CD4-positive, alpha-beta memory T cell (primary cell): ENCODE results near the gene NPAS1. TPM values are rescaled to one million over a fixed set of nuclear protein-coding genes. Genes with fewer than 3 reads are reported as not detected.

Experiments
- polyA plus RNA-seq, 2 donors: library from polyadenylated mRNA; unstranded; fragments of 300-500 nt; fragmentation: Illumina TruSeq; gene quantifications; one replicate each; pipeline ENCODE4 v1.2.3, GENCODE V29; 2021
- total RNA-seq, 2 experiments: library from RNA; stranded (reverse); gene quantifications; one replicate each; pipeline ENCODE4 v1.2.3, GENCODE V29; 2021

Gene NPAS1
- total and polyA plus RNA-seq, 4 experiments from 2014 or later = 0.35 to 0.64 TPM; not detected in 2

Other genes starting within 250 kb of the NPAS1 start
- 10 to 100 TPM; 20.3 TPM for gene SLC1A5, start 231.2 kb upstream of the NPAS1 start, total RNA-seq
- gene SLC1A5, start 231.2 kb upstream of the NPAS1 start, polyA plus RNA-seq = 10 to 100 TPM in 1 of 2 donors, 1 to 10 TPM in 1; 7.2 to 22.1 TPM
- gene AP2S1, start 169.0 kb upstream of the NPAS1 start, total RNA-seq = 10 to 100 TPM; 40.7 to 42.1 TPM
- gene AP2S1, start 169.0 kb upstream of the NPAS1 start, polyA plus RNA-seq = 10 to 100 TPM; 62.4 to 67.6 TPM
- 10 to 100 TPM; 47.5 to 49.0 TPM for gene ARHGAP35, start 158.8 kb upstream of the NPAS1 start, total RNA-seq
- 10 to 100 TPM in 1 of 2 donors, 1 to 10 TPM in 1; 1.1 to 10.6 TPM for gene ARHGAP35, start 158.8 kb upstream of the NPAS1 start, polyA plus RNA-seq
- 10 to 100 TPM; 34.1 to 36.0 TPM for gene TMEM160, start 28.8 kb downstream of the NPAS1 start, total RNA-seq
- gene TMEM160, start 28.8 kb downstream of the NPAS1 start, polyA plus RNA-seq = 100 to 1,000 TPM; 112 to 133 TPM
- 10 to 100 TPM; 74.8 to 75.7 TPM for gene ZC3H4, start 93.9 kb downstream of the NPAS1 start, total RNA-seq
- 1 to 10 TPM in 1 of 2 donors, under 1 TPM in 1; 0.33 to 3.4 TPM for gene ZC3H4, start 93.9 kb downstream of the NPAS1 start, polyA plus RNA-seq
- 10 to 100 TPM; 35.3 to 36.0 TPM for gene SAE1, start 111.0 kb downstream of the NPAS1 start, total RNA-seq
- 100 to 1,000 TPM; 107 to 182 TPM for gene SAE1, start 111.0 kb downstream of the NPAS1 start, polyA plus RNA-seq
- gene BBC3, start 211.4 kb downstream of the NPAS1 start, total RNA-seq = 10 to 100 TPM; 31.9 to 32.2 TPM
- gene BBC3, start 211.4 kb downstream of the NPAS1 start, polyA plus RNA-seq = 1 to 10 TPM; 3.7 to 8.0 TPM
- 10 to 100 TPM; 39.5 to 40.4 TPM for gene CCDC9, start 236.7 kb downstream of the NPAS1 start, total RNA-seq
- gene CCDC9, start 236.7 kb downstream of the NPAS1 start, polyA plus RNA-seq = 10 to 100 TPM in 1 of 2 donors, 1 to 10 TPM in 1; 4.6 to 11.9 TPM